Fibroblast of the conjunctiva (primary cell): Measurements from ENCODE around the gene PQBP1.

Source experiments
- DNase-seq: peaks from one replicate; pipeline ENCODE4 v3.0.0-alpha.2; 2010; ENCODE audit warnings: low read depth

Gene PQBP1

GRCh38 chrX:48902135-48902534, 4.4 kb downstream of the PQBP1 start:
- no peak for DNase-seq

- no peak for DNase-seq
These were observed 5.0 kb downstream of the PQBP1 start for GRCh38 chrX:48902776-48903175.

- DNase-seq: no peak
These were observed 5.6 kb downstream of the PQBP1 start for GRCh38 chrX:48903290-48903689.

GRCh38 chrX:48904180-48904579, 6.5 kb downstream of the PQBP1 start:
- DNase-seq: no peak

GRCh38 chrX:48904626-48905025, 6.9 kb downstream of the PQBP1 start:
- no peak for DNase-seq

GRCh38 chrX:48905090-48905790, 7.5 kb downstream of the PQBP1 start:
- no peak for DNase-seq

GRCh38 chrX:48908600-48908999, 10.9 kb downstream of the PQBP1 start:
- DNase-seq: no peak

- DNase-seq: no peak
These were observed 12.1 kb downstream of the PQBP1 start for GRCh38 chrX:48909703-48910294.

GRCh38 chrX:48910926-48911411, 13.2 kb downstream of the PQBP1 start:
- no peak for DNase-seq

- DNase-seq: no peak
These were observed 13.9 kb downstream of the PQBP1 start, which contains the start of gene SLC35A2 for GRCh38 chrX:48911412-48912182. Gene SLC35A2 (minus strand): TSS chrX:48911646. CDS start chrX:48911636, 10 bp downstream.

GRCh38 chrX:48913605-48914366, 16.1 kb downstream of the PQBP1 start:
- DNase-seq: no peak

GRCh38 chrX:48914593-48915493, 17.1 kb downstream of the PQBP1 start:
- DNase-seq: no peak

GRCh38 chrX:48917139-48918001, 19.6 kb downstream of the PQBP1 start:
- DNase-seq: peak; percentile 83

GRCh38 chrX:48918301-48918642, 20.5 kb downstream of the PQBP1 start:
- no peak for DNase-seq

- peak; percentile 40 for DNase-seq
These were observed 21.1 kb downstream of the PQBP1 start, which contains the start of gene PIM2 for GRCh38 chrX:48918643-48919340. Gene PIM2 (minus strand): TSS chrX:48919024. CDS start chrX:48918834, 190 bp downstream.

GRCh38 chrX:48919360-48919841, 21.7 kb downstream of the PQBP1 start:
- DNase-seq: no peak

- no peak for DNase-seq
These were observed 22.4 kb downstream of the PQBP1 start for GRCh38 chrX:48919947-48920717.

- DNase-seq: no peak
These were observed 23.0 kb downstream of the PQBP1 start for GRCh38 chrX:48920718-48921104.

GRCh38 chrX:48923771-48924170, 26.0 kb downstream of the PQBP1 start:
- no peak for DNase-seq
